K562 (cell line): ENCODE data around the gene CMTR1. TPM values are rescaled to one million over a fixed set of nuclear protein-coding genes. Genes with fewer than 3 reads are reported as not detected.

Source experiments
- ATF4 ChIP-seq: fragments of 450-650 bp; formaldehyde crosslinking; IDR thresholded peaks from 2 replicates; pipeline ENCODE4 v1.4.0; 2022; ENCODE audit warnings: mild to moderate bottlenecking, moderate library complexity
- BMI1 ChIP-seq: fragments of 150-350 bp; IDR thresholded peaks from 2 replicates; pipeline ENCODE4 v1.6.1; 2014; ENCODE audit warnings: low read length
- BRD4 ChIP-seq: fragments of 200-600 bp; sonication (generic); IDR thresholded peaks from 2 replicates; pipeline ENCODE4 v1.6.1; 2017; ENCODE audit warnings: inconsistent platforms
- CREB3L1 ChIP-seq: fragments of 450-650 bp; IDR thresholded peaks from 2 replicates; pipeline ENCODE4 v1.6.1; 2014; ENCODE audit warnings: low read depth, mild to moderate bottlenecking, moderate library complexity, borderline replicate concordance
- CXXC5 ChIP-seq: fragments of 250-450 bp; sonication (Bioruptor Pico); IDR thresholded peaks from 2 replicates; pipeline ENCODE4 v1.8.0; 2022; ENCODE audit warnings: inconsistent platforms, mild to moderate bottlenecking, moderate library complexity
- E2F6 ChIP-seq, 2 experiments: IDR thresholded peaks; 2 replicates each; pipeline ENCODE4 v1.6.1; 2011; ENCODE audit warnings: borderline replicate concordance in 1 of 2, control low read depth in 1 of 2, low read depth in 1 of 2, low read length in 1 of 2, mild to moderate bottlenecking in 1 of 2, mixed read lengths in 1 of 2, moderate library complexity in 1 of 2; ENCODE audit not compliant: insufficient read depth in 1 of 2, insufficient read length in 1 of 2, poor library complexity in 1 of 2, severe bottlenecking in 1 of 2; ENCODE audit errors: extremely low read depth in 1 of 2
- GTF2E2 ChIP-seq: fragments of 200-800 bp; sonication (Bioruptor generic); IDR thresholded peaks from 2 replicates; pipeline ENCODE4 v1.6.1; 2016; ENCODE audit warnings: missing genetic modification characterization, missing compliant biosample characterization
- JUND ChIP-seq, 2 experiments: IDR thresholded peaks; 2 replicates in 1 of 2; 3 replicates in 1 of 2; pipeline ENCODE4 v1.6.1; 2011; ENCODE audit warnings: borderline replicate concordance in 2 of 2, low read depth in 2 of 2, low read length in 2 of 2, improper control_type of control experiment in 1 of 2, missing biosample characterization in 1 of 2, missing genetic modification characterization in 1 of 2, missing genetic modification reagents in 1 of 2
- KHSRP ChIP-seq: fragments of 450-650 bp; IDR thresholded peaks from 2 replicates; pipeline ENCODE4 v1.6.1; 2017
- MAZ ChIP-seq, 2 experiments: fragments of 450-650 bp in 1 of 2; sonication (generic) in 1 of 2; formaldehyde crosslinking; IDR thresholded peaks in 1 of 2; conservative IDR thresholded peaks in 1 of 2; 2 replicates each; pipeline versions ENCODE4 v1.4.0 to v1.5.0; 2020; ENCODE audit warnings: mild to moderate bottlenecking in 1 of 2, missing genetic modification reagents in 1 of 2
- MEIS2 ChIP-seq: fragments of 450-650 bp; IDR thresholded peaks from 2 replicates; pipeline ENCODE4 v1.6.1; 2014; ENCODE audit warnings: mild to moderate bottlenecking; ENCODE audit not compliant: partially characterized antibody
- MTA1 ChIP-seq: fragments of 450-650 bp; IDR thresholded peaks from 2 replicates; pipeline ENCODE4 v1.6.1; 2017; ENCODE audit warnings: borderline replicate concordance
- MYC ChIP-seq, 2 experiments: fragments of 250-450 bp in 1 of 2; sonication (Bioruptor Pico) in 1 of 2; IDR thresholded peaks; 2 replicates each; pipeline versions ENCODE4 v1.5.1 to v1.6.1; 2012 to 2021; ENCODE audit warnings: low read depth in 2 of 2, borderline replicate concordance in 1 of 2, improper control_type of control experiment in 1 of 2, low read length in 1 of 2, mild to moderate bottlenecking in 1 of 2, moderate library complexity in 1 of 2
- MYNN ChIP-seq, 2 experiments: sonication (generic); formaldehyde crosslinking in 1 of 2; IDR thresholded peaks; 2 replicates each; pipeline versions ENCODE4 v1.5.0 to v1.6.1; 2016 to 2020; ENCODE audit warnings: antibody characterized with exemption in 1 of 2, missing genetic modification reagents in 1 of 2
- NCOA2 ChIP-seq, 2 experiments: fragments of 450-650 bp; IDR thresholded peaks; 2 replicates each; pipeline ENCODE4 v1.6.1; 2018; ENCODE audit warnings: mild to moderate bottlenecking in 2 of 2, moderate library complexity in 1 of 2; ENCODE audit not compliant: partially characterized antibody in 2 of 2
- RBFOX2 ChIP-seq: fragments of 200-400 bp; formaldehyde crosslinking; IDR thresholded peaks from 2 replicates; pipeline ENCODE4 v1.6.1; 2017; ENCODE audit warnings: low read depth, mild to moderate bottlenecking, low read length, moderate library complexity
- ZEB2 ChIP-seq: fragments of 450-650 bp; IDR thresholded peaks from 2 replicates; pipeline ENCODE4 v1.6.1; 2016
- ZFP91 ChIP-seq: sonication (generic); formaldehyde crosslinking; IDR thresholded peaks from 2 replicates; pipeline ENCODE4 v1.8.0; 2022; ENCODE audit warnings: mild to moderate bottlenecking, missing genetic modification reagents
- ZNF12 ChIP-seq: sonication (generic); formaldehyde crosslinking; IDR thresholded peaks from 2 replicates; pipeline ENCODE4 v1.4.0; 2020; ENCODE audit warnings: mild to moderate bottlenecking, missing genetic modification reagents
- ZNF24 ChIP-seq: fragments of 450-650 bp; IDR thresholded peaks from 2 replicates; pipeline ENCODE4 v1.6.1; 2016
- ZNF354B ChIP-seq: fragments of 250-450 bp; sonication (Bioruptor Pico); IDR thresholded peaks from 2 replicates; pipeline ENCODE4 v1.4.0; 2020
- ZNF77 ChIP-seq: fragments of 250-450 bp; sonication (Bioruptor Pico); IDR thresholded peaks from 2 replicates; pipeline ENCODE4 v1.5.0; 2020
- polyA plus RNA-seq, 8 experiments: library from polyadenylated mRNA; depleted of rRNA in 4 of 8; stranded (reverse) in 5 of 8; unstranded in 3 of 8; fragments of >200 nt; fragmentation: Nextera tagmentation in 2 of 8; fragmentation: Illumina TruSeq in 1 of 8; extraction: Ambion mirVana in 2 of 8; extraction: Trizol in 1 of 8; gene quantifications; 2 replicates each; pipeline versions ENCODE4 v1.2.1 to v1.2.3, GENCODE V29; 2011 to 2014; ENCODE audit warnings: inconsistent platforms in 1 of 8, missing spikeins in 1 of 8
- total RNA-seq, 7 experiments: library from RNA; depleted of rRNA in 6 of 7; stranded (reverse); fragments of >200 nt in 6 of 7; fragmentation: Illumina TruSeq in 2 of 7; extraction: Trizol in 2 of 7; gene quantifications; 2 replicates each; pipeline versions ENCODE4 v1.2.1 to v1.2.3, GENCODE V29; 2011 to 2021; ENCODE audit warnings: low replicate concordance in 1 of 7

CMTR1 gene
- total and polyA plus RNA-seq, 9 of the 15 experiments (the other 6 are each of a cell fraction or from before 2014, with no cell fraction given): 2.9 to 63.5 (median 49.5) TPM

GRCh38 chr6:37499433-37500293, 66.6 kb downstream of the CMTR1 start, which contains the start of gene CCDC167 (continued):
- peak; percentile 31; the same call in 1 of the 2 replicates for TF ChIP-seq MYC (IDR thresholded peaks at IDR 0.05; ENCODE audit: low read depth, low read length)
- 0 out of 2 replicates have a peak, but pooled peaks have one; percentile 26 for TF ChIP-seq MYC (CRISPR knock-in tag; IDR thresholded peaks at IDR 0.05; ENCODE audit: borderline replicate concordance, low read depth)
- no peak for TF ChIP-seq ZNF24
- no peak for TF ChIP-seq BRD4
- peak; percentile 64 for TF ChIP-seq CXXC5
- no peak for TF ChIP-seq ZNF77 (CRISPR knock-in tag)
- TF ChIP-seq ZEB2: no peak; the same call in 1 of the 2 replicates
- TF ChIP-seq MTA1: peak; percentile 91
- TF ChIP-seq MAZ (CRISPR knock-in tag; conservative IDR thresholded peaks at IDR 0.05 in 1 of 2, IDR thresholded peaks at IDR 0.05 in 1 of 2): peak; percentile 38 to 69; a peak in 3 of 4 replicates
- no peak for TF ChIP-seq BMI1
- peak; percentile 94 to 95 for TF ChIP-seq E2F6 (IDR thresholded peaks at IDR 0.05; ENCODE audit: borderline replicate concordance in 1 of 2, extremely low read depth in 1 of 2, insufficient read depth in 1 of 2, insufficient read length in 1 of 2, low read depth in 1 of 2, low read length in 1 of 2, poor library complexity in 1 of 2, severe bottlenecking in 1 of 2)
- no peak for TF ChIP-seq ATF4
- peak; percentile 69 for TF ChIP-seq JUND (IDR thresholded peaks at IDR 0.05; ENCODE audit: borderline replicate concordance, low read depth, low read length)
- TF ChIP-seq JUND (tag; IDR thresholded peaks at IDR 0.05; ENCODE audit: borderline replicate concordance, low read depth, low read length): peak; percentile 31; the same call in 1 of the 3 replicates
- peak; percentile 68; the same call in 1 of the 2 replicates for TF ChIP-seq GTF2E2
- TF ChIP-seq ZNF354B (CRISPR knock-in tag): no peak
- TF ChIP-seq RBFOX2: peak; percentile 77
- TF ChIP-seq KHSRP: no peak
- TF ChIP-seq ZFP91 (CRISPR knock-in tag): no peak
- TF ChIP-seq ZNF12 (CRISPR knock-in tag): peak; percentile 21
- TF ChIP-seq CREB3L1: peak; percentile 46; the same call in 1 of the 2 replicates
- TF ChIP-seq MYNN (IDR thresholded peaks at IDR 0.05): no peak
- no peak for TF ChIP-seq MYNN (CRISPR knock-in tag; IDR thresholded peaks at IDR 0.05)
- peak in 1 of 2 experiments; percentile 90 for TF ChIP-seq NCOA2 (IDR thresholded peaks at IDR 0.05; ENCODE audit: partially characterized antibody in 2 of 2)
- TF ChIP-seq MEIS2: peak; percentile 84
